AG09319 (cell line): Measurements from ENCODE around the gene PTGR1.

ENCODE experiments used
- DNase-seq: peaks from one replicate; pipeline ENCODE4 v3.0.0-alpha.2; 2010; ENCODE audit warnings: low read depth; ENCODE audit errors: extremely low read depth
- CTCF ChIP-seq: IDR thresholded peaks from 2 replicates; pipeline ENCODE4 v1.5.1; 2011; ENCODE audit warnings: low read depth, mild to moderate bottlenecking, inconsistent platforms, low read length, moderate library complexity

Gene PTGR1

GRCh38 chr9:111634860-111635259 is 35.4 kb upstream of the PTGR1 start:
- no peak for TF ChIP-seq CTCF
- no peak for DNase-seq

GRCh38 chr9:111633389-111633736 is 33.9 kb upstream of the PTGR1 start:
- no peak for TF ChIP-seq CTCF
- no peak for DNase-seq

GRCh38 chr9:111632695-111633388 is 33.4 kb upstream of the PTGR1 start:
- DNase-seq = no peak
- no peak for TF ChIP-seq CTCF

- TF ChIP-seq CTCF = no peak
- DNase-seq = no peak
These were observed 32.6 kb upstream of the PTGR1 start for GRCh38 chr9:111632060-111632459.

GRCh38 chr9:111631214-111631971 is 31.9 kb upstream of the PTGR1 start, which contains the start of gene DNAJC25:
Gene DNAJC25 (plus strand): TSS chr9:111631334. CDS start chr9:111631408, 74 bp downstream.
- no peak for TF ChIP-seq CTCF
- peak; percentile 98 for DNase-seq

GRCh38 chr9:111630964-111631213 is 31.4 kb upstream of the PTGR1 start:
- DNase-seq = no peak
- no peak for TF ChIP-seq CTCF

GRCh38 chr9:111630182-111630963 is 30.9 kb upstream of the PTGR1 start:
- no peak for DNase-seq
- TF ChIP-seq CTCF = no peak
